Measurements from ENCODE around the gene CARHSP1. TPM values are rescaled to one million over a fixed set of nuclear protein-coding genes. Genes with fewer than 3 reads are reported as not detected.

Gene CARHSP1
- total and polyA plus RNA-seq, 9 of the 15 experiments (the other 6 are each of a cell fraction or from before 2014, with no cell fraction given), result 5.8 to 114 (median 41.1) TPM

DNA sequence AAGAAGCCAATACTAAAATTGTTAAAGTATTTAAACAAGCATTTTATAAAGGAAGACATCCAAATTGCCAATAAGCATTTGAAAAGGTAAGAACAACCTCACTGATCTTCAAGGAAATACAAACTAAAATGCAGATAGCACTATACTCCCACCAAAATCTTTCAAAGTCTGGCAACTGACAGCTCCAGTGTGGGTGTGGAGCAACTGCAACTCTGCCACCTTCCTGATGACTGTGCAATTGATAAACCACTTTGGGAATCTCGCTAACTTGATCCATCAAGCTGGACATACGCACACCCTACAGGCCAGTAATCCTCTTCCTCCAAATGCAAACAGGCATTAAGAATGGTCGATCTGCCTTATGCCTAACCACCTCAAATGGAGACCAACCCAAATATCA, 45.3 kb upstream of the CARHSP1 start:
- 88% methylated on average over 3 of the region's 3 CpGs for WGBS (ENCODE audit: insufficient coverage, low coverage, missing lambda C conversion rate)
- BruUV-seq (replicated peaks), result no TSS peak
- DNase-seq (ENCODE audit: extremely low read depth in 1 of 4, low spot score in 3 of 4), result no peak
- H3K4me1 ChIP-seq (replicated peaks in 1 of 2; ENCODE audit: control insufficient read depth in 2 of 2, insufficient read depth in 2 of 2, low read length in 2 of 2), result no peaks in the 10 kb centered on the region; a peak in 1 of 5 replicates
- H3K9ac ChIP-seq (ENCODE audit: insufficient read depth in 1 of 2, low read depth in 2 of 2, low read length in 2 of 2), result no peak overlapping the region
- no peaks in the 10 kb centered on the region for H3K9me3 ChIP-seq (replicated peaks; ENCODE audit: control insufficient read depth, insufficient read depth, low read depth, low read length)
- H3K27ac ChIP-seq (ENCODE audit: extremely low read depth, low read depth, low read length), result no peak overlapping the region
- intact Hi-C loops (cut with micrococcal nuclease) (no loop called here), in situ Hi-C loops (cut with MboI) (no loop called here)
- 0 out of 3 replicates have a peak, but pooled peaks cover 4% of the 10 kb centered on the region for H3K79me2 ChIP-seq (ENCODE audit: control insufficient read depth, insufficient read depth, low read length)
- no peak overlapping the region for H3K4me3 ChIP-seq
- H3K27me3 ChIP-seq (ENCODE audit: control insufficient read depth in 2 of 2, insufficient read depth in 2 of 2, low read length in 2 of 2), result no peaks in the 10 kb centered on the region
- peaks cover 2% of the 10 kb centered on the region for H3K9me1 ChIP-seq (ENCODE audit: control insufficient read depth, insufficient read depth, low read length)
- no peak overlapping the region for H2AFZ ChIP-seq (ENCODE audit: low read depth, low read length)
- peaks cover 94% of the 10 kb centered on the region for H3K36me3 ChIP-seq (ENCODE audit: control insufficient read depth, insufficient read depth, low read length)
- no peak for FAIRE-seq
- CTCF ChIA-PET (ENCODE audit: low intra/inter-chr PET ratio), result no interaction called here
- no peak for ATAC-seq
- H4K20me1 ChIP-seq (replicated peaks; ENCODE audit: control insufficient read depth, insufficient read depth, low read length), result peaks cover 6% of the 10 kb centered on the region; the same call in 1 of the 2 replicates
- H3K4me2 ChIP-seq (ENCODE audit: insufficient read depth, low read length), result no peak overlapping the region
- POLR2A ChIA-PET, result interaction anchor here (0.6 kb wide), 2 partner anchors 49 to 209 kb away, joined by 3 read pairs; partner anchors contain the start of gene USP7
- no peak for TF ChIP-seq MIER1 (IDR thresholded peaks at IDR 0.05; ENCODE audit: low read depth)
- TF ChIP-seq, protein P1, sequence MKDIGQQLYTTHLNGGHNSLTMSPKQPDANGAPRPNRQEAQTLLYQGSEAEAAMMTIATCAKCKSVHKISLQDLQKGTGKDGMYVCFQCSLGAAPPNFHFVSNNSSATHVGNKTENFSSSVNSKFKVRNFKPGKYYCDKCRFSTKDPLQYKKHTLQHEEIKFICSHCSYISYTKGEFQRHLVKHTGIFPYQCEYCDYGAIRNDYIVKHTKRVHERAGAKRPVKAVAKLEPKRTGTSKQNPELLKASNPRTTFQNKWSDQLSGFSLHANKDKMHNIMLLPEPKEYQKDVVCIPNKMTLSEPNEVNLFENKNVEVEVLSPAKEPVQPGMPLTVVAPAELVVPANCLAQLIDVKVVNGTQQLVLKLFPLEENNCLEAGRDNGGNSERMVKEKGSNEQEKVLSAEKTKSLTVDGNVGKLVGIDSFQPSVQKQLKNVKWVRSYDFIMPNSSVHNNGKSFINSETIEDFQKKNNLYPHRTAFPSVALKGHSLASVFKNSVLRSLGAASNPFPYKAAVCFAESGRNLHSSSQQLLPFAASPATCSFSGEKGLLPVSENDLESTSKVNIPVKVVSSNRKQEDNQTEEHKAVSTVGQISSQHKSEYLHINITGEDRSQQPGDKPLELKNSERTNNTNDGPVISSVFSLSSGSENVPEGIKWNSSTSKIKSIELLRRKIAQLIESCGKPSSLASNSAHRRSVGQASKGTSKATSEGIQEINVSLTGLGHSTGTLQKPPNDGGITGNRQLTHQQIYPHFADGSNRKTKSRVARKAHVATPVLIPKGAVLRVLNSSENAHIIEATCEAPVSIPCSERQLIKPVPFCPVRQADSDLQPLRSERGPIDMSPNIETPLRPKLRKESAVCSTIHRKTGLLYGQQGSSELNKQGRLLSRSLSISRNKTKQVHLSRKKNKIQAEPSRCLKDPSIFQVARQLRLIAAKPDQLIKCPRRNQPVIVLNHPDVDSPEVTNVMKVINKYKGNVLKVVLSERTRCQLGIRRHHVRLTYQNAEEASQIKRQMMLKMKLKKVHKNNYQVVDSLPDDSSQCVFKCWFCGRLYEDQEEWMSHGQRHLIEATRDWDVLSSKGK (CRISPR knock-in tag; IDR thresholded peaks at IDR 0.05), result no peak
- TF ChIP-seq, protein P2, sequence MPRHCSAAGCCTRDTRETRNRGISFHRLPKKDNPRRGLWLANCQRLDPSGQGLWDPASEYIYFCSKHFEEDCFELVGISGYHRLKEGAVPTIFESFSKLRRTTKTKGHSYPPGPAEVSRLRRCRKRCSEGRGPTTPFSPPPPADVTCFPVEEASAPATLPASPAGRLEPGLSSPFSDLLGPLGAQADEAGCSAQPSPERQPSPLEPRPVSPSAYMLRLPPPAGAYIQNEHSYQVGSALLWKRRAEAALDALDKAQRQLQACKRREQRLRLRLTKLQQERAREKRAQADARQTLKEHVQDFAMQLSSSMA (CRISPR knock-in tag; IDR thresholded peaks at IDR 0.05), result no peak
- TF ChIP-seq ZNF12 (CRISPR knock-in tag; IDR thresholded peaks at IDR 0.05), result no peak
- TF ChIP-seq TOE1 (IDR thresholded peaks at IDR 0.05; ENCODE audit: borderline replicate concordance), result no peak
- no peak for TF ChIP-seq TOE1 (CRISPR knock-in tag; IDR thresholded peaks at IDR 0.05; ENCODE audit: borderline replicate concordance, low read depth)
- TF ChIP-seq, protein P3, sequence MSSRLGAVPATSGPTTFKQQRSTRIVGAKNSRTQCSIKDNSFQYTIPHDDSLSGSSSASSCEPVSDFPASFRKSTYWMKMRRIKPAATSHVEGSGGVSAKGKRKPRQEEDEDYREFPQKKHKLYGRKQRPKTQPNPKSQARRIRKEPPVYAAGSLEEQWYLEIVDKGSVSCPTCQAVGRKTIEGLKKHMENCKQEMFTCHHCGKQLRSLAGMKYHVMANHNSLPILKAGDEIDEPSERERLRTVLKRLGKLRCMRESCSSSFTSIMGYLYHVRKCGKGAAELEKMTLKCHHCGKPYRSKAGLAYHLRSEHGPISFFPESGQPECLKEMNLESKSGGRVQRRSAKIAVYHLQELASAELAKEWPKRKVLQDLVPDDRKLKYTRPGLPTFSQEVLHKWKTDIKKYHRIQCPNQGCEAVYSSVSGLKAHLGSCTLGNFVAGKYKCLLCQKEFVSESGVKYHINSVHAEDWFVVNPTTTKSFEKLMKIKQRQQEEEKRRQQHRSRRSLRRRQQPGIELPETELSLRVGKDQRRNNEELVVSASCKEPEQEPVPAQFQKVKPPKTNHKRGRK (tag; IDR thresholded peaks at IDR 0.05), result no peak
- TF ChIP-seq, protein P4, sequence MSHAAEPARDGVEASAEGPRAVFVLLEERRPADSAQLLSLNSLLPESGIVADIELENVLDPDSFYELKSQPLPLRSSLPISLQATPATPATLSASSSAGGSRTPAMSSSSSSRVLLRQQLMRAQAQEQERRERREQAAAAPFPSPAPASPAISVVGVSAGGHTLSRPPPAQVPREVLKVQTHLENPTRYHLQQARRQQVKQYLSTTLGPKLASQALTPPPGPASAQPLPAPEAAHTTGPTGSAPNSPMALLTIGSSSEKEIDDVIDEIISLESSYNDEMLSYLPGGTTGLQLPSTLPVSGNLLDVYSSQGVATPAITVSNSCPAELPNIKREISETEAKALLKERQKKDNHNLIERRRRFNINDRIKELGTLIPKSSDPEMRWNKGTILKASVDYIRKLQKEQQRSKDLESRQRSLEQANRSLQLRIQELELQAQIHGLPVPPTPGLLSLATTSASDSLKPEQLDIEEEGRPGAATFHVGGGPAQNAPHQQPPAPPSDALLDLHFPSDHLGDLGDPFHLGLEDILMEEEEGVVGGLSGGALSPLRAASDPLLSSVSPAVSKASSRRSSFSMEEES (CRISPR knock-in tag; IDR thresholded peaks at IDR 0.05), result no peak
- no peak for TF ChIP-seq ZNF24 (IDR thresholded peaks at IDR 0.05)
- TF ChIP-seq, protein P5, sequence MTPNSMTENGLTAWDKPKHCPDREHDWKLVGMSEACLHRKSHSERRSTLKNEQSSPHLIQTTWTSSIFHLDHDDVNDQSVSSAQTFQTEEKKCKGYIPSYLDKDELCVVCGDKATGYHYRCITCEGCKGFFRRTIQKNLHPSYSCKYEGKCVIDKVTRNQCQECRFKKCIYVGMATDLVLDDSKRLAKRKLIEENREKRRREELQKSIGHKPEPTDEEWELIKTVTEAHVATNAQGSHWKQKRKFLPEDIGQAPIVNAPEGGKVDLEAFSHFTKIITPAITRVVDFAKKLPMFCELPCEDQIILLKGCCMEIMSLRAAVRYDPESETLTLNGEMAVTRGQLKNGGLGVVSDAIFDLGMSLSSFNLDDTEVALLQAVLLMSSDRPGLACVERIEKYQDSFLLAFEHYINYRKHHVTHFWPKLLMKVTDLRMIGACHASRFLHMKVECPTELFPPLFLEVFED (CRISPR knock-in tag; conservative IDR thresholded peaks at IDR 0.05), result no peak
- no peak for TF ChIP-seq ZFPM2 (CRISPR knock-in tag; IDR thresholded peaks at IDR 0.05)
- no peak for TF ChIP-seq ZBTB1 (CRISPR knock-in tag; IDR thresholded peaks at IDR 0.05; ENCODE audit: borderline replicate concordance, low read depth)
- TF ChIP-seq ETV1 (tag; conservative IDR thresholded peaks at IDR 0.05; ENCODE audit: low read depth), result no peak
- TF ChIP-seq CHD4 (IDR thresholded peaks at IDR 0.05; ENCODE audit: insufficient read depth, insufficient replicate concordance, low read depth, low read length, poor library complexity, severe bottlenecking), result no peak

Data from K562 (cell line).